CD4-positive, alpha-beta memory T cell (primary cell): Measurements from ENCODE around the gene TESK1. TPM values are rescaled to one million over a fixed set of nuclear protein-coding genes. Genes with fewer than 3 reads are reported as not detected.

Experiments used
- CTCF ChIA-PET: fragments of 350-600 bp; sonication (Branson Sonifier 250); formaldehyde crosslinking; loops from one replicate; lab custom pipeline; 2021; ENCODE audit warnings: inconsistent platforms; ENCODE audit not compliant: partially characterized antibody; lab: Charles Lee
- POLR2A ChIA-PET: fragments of 350-600 bp; sonication (Branson Sonifier 250); formaldehyde crosslinking; loops from one replicate; lab custom pipeline; 2021; ENCODE audit not compliant: partially characterized antibody; lab: Charles Lee
- DNase-seq, 5 donors: peaks; one replicate each; pipeline versions ENCODE4 v3.0.0 to v3.0.0-alpha.2; 2020 to 2022; ENCODE audit warnings: mixed read lengths in 1 of 5
- H3K27ac ChIP-seq: one replicate; pipeline ENCODE4 v1.7.0; 2013; ENCODE audit warnings: low read depth, low read length
- H3K27me3 ChIP-seq: 2 replicates; pipeline ENCODE4 v1.7.0; 2013; ENCODE audit warnings: mild to moderate bottlenecking, low read length, moderate library complexity; ENCODE audit not compliant: insufficient read depth
- H3K36me3 ChIP-seq: 2 replicates; pipeline ENCODE4 v1.7.0; 2013; ENCODE audit warnings: mild to moderate bottlenecking, low read length, moderate library complexity; ENCODE audit not compliant: insufficient read depth
- H3K4me1 ChIP-seq: 2 replicates; pipeline ENCODE4 v1.7.0; 2013; ENCODE audit warnings: mild to moderate bottlenecking, low read length, moderate library complexity; ENCODE audit not compliant: insufficient read depth
- H3K4me3 ChIP-seq, 2 donors: one replicate each; pipeline ENCODE4 v1.7.0; 2013; ENCODE audit warnings: low read length in 2 of 2, mild to moderate bottlenecking in 1 of 2
- H3K9me3 ChIP-seq, 2 donors: one replicate each; pipeline ENCODE4 v1.7.0; 2013; ENCODE audit warnings: low read length in 2 of 2, control low read depth in 1 of 2; ENCODE audit not compliant: control insufficient read depth in 1 of 2
- H3K27ac Mint-ChIP-seq, 7 donors: one replicate each; pipeline ENCODE4 v1.8.0; 2020 to 2021; ENCODE audit warnings: mixed read lengths in 7 of 7, mild to moderate bottlenecking in 6 of 7, inconsistent platforms in 3 of 7, moderate library complexity in 3 of 7
- H3K27me3 Mint-ChIP-seq, 2 donors: one replicate each; pipeline ENCODE4 v1.8.0; 2020 to 2021; ENCODE audit warnings: mixed read lengths in 2 of 2
- H3K36me3 Mint-ChIP-seq, 2 donors: one replicate each; pipeline ENCODE4 v1.8.0; 2020 to 2021; ENCODE audit warnings: mixed read lengths in 2 of 2, inconsistent platforms in 1 of 2, mild to moderate bottlenecking in 1 of 2
- H3K4me1 Mint-ChIP-seq, 4 donors: one replicate each; pipeline ENCODE4 v1.8.0; 2020 to 2021; ENCODE audit warnings: mixed read lengths in 4 of 4, mild to moderate bottlenecking in 1 of 4
- H3K4me3 Mint-ChIP-seq, 8 donors: one replicate each; pipeline ENCODE4 v1.8.0; 2020 to 2021; ENCODE audit warnings: mixed read lengths in 8 of 8, mild to moderate bottlenecking in 7 of 8, moderate library complexity in 6 of 8, inconsistent platforms in 3 of 8
- H3K9me3 Mint-ChIP-seq, 8 donors: one replicate each; pipeline ENCODE4 v1.8.0; 2020 to 2021; ENCODE audit warnings: mixed read lengths in 8 of 8, mild to moderate bottlenecking in 5 of 8, inconsistent platforms in 3 of 8, moderate library complexity in 1 of 8
- intact Hi-C: fragments of 100-400 bp; cut with micrococcal nuclease; formaldehyde crosslinking; loops from one replicate; pipeline ENCODE4 v1.15.1; 2023
- microRNA-seq: library from miRNA; unstranded; fragments of <30 nt; microRNA quantifications from one replicate; pipeline ENCODE4 v1.2.0, GENCODE V29; 2021; ENCODE audit warnings: borderline replicate concordance, borderline number of aligned reads, borderline microRNAs expressed, mixed read lengths
- polyA plus RNA-seq, 2 donors: library from polyadenylated mRNA; unstranded; fragments of 300-500 nt; fragmentation: Illumina TruSeq; gene quantifications; one replicate each; pipeline ENCODE4 v1.2.3, GENCODE V29; 2021
- total RNA-seq, 2 experiments: library from RNA; stranded (reverse); gene quantifications; one replicate each; pipeline ENCODE4 v1.2.3, GENCODE V29; 2021

The TESK1 gene
- total and polyA plus RNA-seq, 4 experiments from 2014 or later, result 3.3 to 53.5 (median 33.0) TPM

DNA sequence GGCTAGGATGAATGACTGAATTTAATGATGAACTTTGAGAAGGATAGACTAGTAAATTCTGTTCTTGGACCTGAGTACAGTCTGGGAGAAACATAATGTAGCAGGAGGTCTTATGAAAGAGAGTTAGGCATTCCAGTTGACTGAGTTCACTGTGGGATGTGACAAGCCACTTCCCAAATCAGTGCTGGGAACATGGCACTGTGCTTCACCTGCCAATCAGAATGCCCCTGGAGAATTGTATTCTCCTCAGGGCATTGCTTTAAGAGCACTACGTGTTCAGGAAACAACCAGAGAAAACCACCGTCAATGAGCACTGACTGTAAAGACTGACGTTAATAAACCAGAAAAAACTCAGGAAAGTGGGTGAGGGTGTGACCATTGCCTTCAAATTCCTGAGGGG lies 54.3 kb downstream of the TESK1 start:
- ChIA-PET CTCF (interaction anchor here (0.9 to 19.4 kb wide), 15 partner anchors 8 to 286 kb away, joined by 3 to 339 read pairs (median 11); partner anchors contain the start of genes CD72, CREB3, SIT1 and TESK1), POLR2A (interaction anchor here (0.8 to 12.3 kb wide), 12 partner anchors 12 to 546 kb away, joined by 3 to 420 read pairs (median 22); partner anchors contain the start of genes CD72, CREB3, GBA2 and HINT2)
- DNase-seq, result no peak
- Mint-ChIP-seq H3K36me3 (peaks cover 21 to 40% of the 10 kb centered on the region in 2 donors), H3K4me3 (peak overlapping the region; percentile 86 to 95 (median 92)), H3K27ac (peak overlapping the region; percentile 91 to 100 (median 96)), H3K4me1 (peaks cover 64 to 94% (median 78%) of the 10 kb centered on the region in 4 donors), H3K27me3 (peaks cover 2 to 4% of the 10 kb centered on the region in 2 donors), H3K9me3 (peaks cover 0 to 9% (median 4%) of the 10 kb centered on the region in 8 donors)
- Histone ChIP-seq H3K9me3 (no peaks in the 10 kb centered on the region), H3K27me3 (no peaks in the 10 kb centered on the region), H3K36me3 (peaks cover 10% of the 10 kb centered on the region), H3K4me1 (peaks cover 79% of the 10 kb centered on the region), H3K27ac (peak overlapping the region; percentile 96), H3K4me3 (peak overlapping the region; percentile 42 to 90)
- intact Hi-C loops, result loop anchor here (5.0 kb wide), 2 partner anchors 547 to 672 kb away; partner anchors contain the start of gene DNAJB5

Small RNA genes lying within 50 kb of the gene (microRNA-seq; reads per million reads assigned to microRNA genes)
- gene MIR4667, result not detected

Other genes starting within 250 kb of the TESK1 start
- under 1 TPM; 0.50 to 0.55 TPM for gene RUSC2, start 115.2 kb upstream of the TESK1 start, total RNA-seq
- under 1 TPM in 1 of 2 donors, not detected in 1; 0.05 TPM for gene RUSC2, start 115.2 kb upstream of the TESK1 start, polyA plus RNA-seq
- gene CD72, start 13.2 kb downstream of the TESK1 start, total RNA-seq, result 1 to 10 TPM; 4.4 to 6.5 TPM
- gene CD72, start 13.2 kb downstream of the TESK1 start, polyA plus RNA-seq, result 1 to 10 TPM; 1.4 to 1.8 TPM
- gene SIT1, start 45.7 kb downstream of the TESK1 start, total RNA-seq, result 10 to 100 TPM; 68.7 to 70.2 TPM
- 100 to 1,000 TPM; 163 to 231 TPM for gene SIT1, start 45.7 kb downstream of the TESK1 start, polyA plus RNA-seq
- gene RMRP, start 52.8 kb downstream of the TESK1 start, total RNA-seq, result over 10,000 TPM; 18,678 to 21,585 TPM
- gene RMRP, start 52.8 kb downstream of the TESK1 start, polyA plus RNA-seq, result 10 to 100 TPM in 1 of 2 donors, not detected in 1; 54.3 TPM
- gene CCDC107, start 53.0 kb downstream of the TESK1 start, total RNA-seq, result 10 to 100 TPM; 28.4 to 30.4 TPM
- 10 to 100 TPM; 90.5 to 92.5 TPM for gene CCDC107, start 53.0 kb downstream of the TESK1 start, polyA plus RNA-seq
- gene ARHGEF39, start 59.9 kb downstream of the TESK1 start, total RNA-seq, result not detected
- gene ARHGEF39, start 59.9 kb downstream of the TESK1 start, polyA plus RNA-seq, result 1 to 10 TPM; 1.0 to 1.1 TPM
- gene CA9, start 68.7 kb downstream of the TESK1 start, total RNA-seq, result not detected
- not detected for gene CA9, start 68.7 kb downstream of the TESK1 start, polyA plus RNA-seq
- gene TPM2, start 84.7 kb downstream of the TESK1 start, total RNA-seq, result 10 to 100 TPM; 72.6 to 79.6 TPM
- under 1 TPM in 1 of 2 donors, not detected in 1; 0.79 TPM for gene TPM2, start 84.7 kb downstream of the TESK1 start, polyA plus RNA-seq
- gene TLN1, start 126.9 kb downstream of the TESK1 start, total RNA-seq, result 100 to 1,000 TPM; 294 to 316 TPM
- 100 to 1,000 TPM in 1 of 2 donors, 10 to 100 TPM in 1; 13.7 to 137 TPM for gene TLN1, start 126.9 kb downstream of the TESK1 start, polyA plus RNA-seq
- 10 to 100 TPM; 24.8 to 25.6 TPM for gene CREB3, start 127.4 kb downstream of the TESK1 start, total RNA-seq
- 10 to 100 TPM; 45.0 to 59.7 TPM for gene CREB3, start 127.4 kb downstream of the TESK1 start, polyA plus RNA-seq
- 10 to 100 TPM; 61.1 to 66.3 TPM for gene GBA2, start 144.0 kb downstream of the TESK1 start, total RNA-seq
- gene GBA2, start 144.0 kb downstream of the TESK1 start, polyA plus RNA-seq, result 10 to 100 TPM; 16.3 to 27.1 TPM
- gene RGP1, start 144.0 kb downstream of the TESK1 start, total RNA-seq, result 10 to 100 TPM; 31.8 to 33.8 TPM
- 1 to 10 TPM; 6.1 to 9.9 TPM for gene RGP1, start 144.0 kb downstream of the TESK1 start, polyA plus RNA-seq
- gene MSMP, start 149.0 kb downstream of the TESK1 start, total RNA-seq, result not detected
- 1 to 10 TPM in 1 of 2 donors, not detected in 1; 1.2 TPM for gene MSMP, start 149.0 kb downstream of the TESK1 start, polyA plus RNA-seq
- 10 to 100 TPM; 15.8 to 15.9 TPM for gene NPR2, start 186.3 kb downstream of the TESK1 start, total RNA-seq
- 1 to 10 TPM in 1 of 2 donors, under 1 TPM in 1; 0.97 to 3.3 TPM for gene NPR2, start 186.3 kb downstream of the TESK1 start, polyA plus RNA-seq
- 1 to 10 TPM; 5.6 to 5.7 TPM for gene SPAG8, start 207.0 kb downstream of the TESK1 start, total RNA-seq
- gene SPAG8, start 207.0 kb downstream of the TESK1 start, polyA plus RNA-seq, result 1 to 10 TPM; 1.0 to 1.7 TPM
- 10 to 100 TPM; 22.9 to 30.2 TPM for gene HINT2, start 209.8 kb downstream of the TESK1 start, total RNA-seq
- gene HINT2, start 209.8 kb downstream of the TESK1 start, polyA plus RNA-seq, result 100 to 1,000 TPM in 1 of 2 donors, 10 to 100 TPM in 1; 75.4 to 111 TPM
- gene FAM221B, start 223.5 kb downstream of the TESK1 start, total RNA-seq, result not detected
- gene FAM221B, start 223.5 kb downstream of the TESK1 start, polyA plus RNA-seq, result not detected
- gene TMEM8B, start 224.0 kb downstream of the TESK1 start, total RNA-seq, result 10 to 100 TPM in 1 of 2 experiments, 1 to 10 TPM in 1; 7.4 to 10.5 TPM
- 1 to 10 TPM; 2.0 to 2.4 TPM for gene TMEM8B, start 224.0 kb downstream of the TESK1 start, polyA plus RNA-seq